Gastroesophageal sphincter (tissue), 3 donors: ENCODE measurements around the gene EPB41L4A.

Experiments
- CTCF ChIP-seq, 4 experiments: fragments of 200-600 bp in 2 of 4; fragments of 450-650 bp in 2 of 4; sonication (generic) in 1 of 4; IDR thresholded peaks; one replicate each; pipeline ENCODE4 v1.5.1; 2017 to 2019; ENCODE audit warnings: antibody characterized with exemption in 4 of 4, mild to moderate bottlenecking in 2 of 4, moderate library complexity in 2 of 4
- EP300 ChIP-seq: sonication (generic); formaldehyde crosslinking; IDR thresholded peaks from one replicate; pipeline ENCODE4 v1.6.1; 2017; ENCODE audit warnings: antibody characterized with exemption, mild to moderate bottlenecking
- POLR2A ChIP-seq, 2 donors: fragments of 450-650 bp; IDR thresholded peaks; one replicate each; pipeline ENCODE4 v1.6.1; 2017; ENCODE audit warnings: antibody characterized with exemption in 2 of 2, mild to moderate bottlenecking in 2 of 2, moderate library complexity in 1 of 2
- POLR2AphosphoS5 ChIP-seq: sonication (generic); formaldehyde crosslinking; IDR thresholded peaks from one replicate; pipeline ENCODE4 v1.6.1; 2017; ENCODE audit warnings: antibody characterized with exemption

- no peak for TF ChIP-seq EP300
- no peak for TF ChIP-seq CTCF (IDR thresholded peaks at IDR 0.05)
- no peak for TF ChIP-seq POLR2A (IDR thresholded peaks at IDR 0.05)
- TF ChIP-seq POLR2AphosphoS5: no peak
These were observed 255.6 kb downstream of the EPB41L4A start for GRCh38 chr5:112163435-112163834.
